H1 (cell line): ENCODE results near the gene RALGDS. TPM values are rescaled to one million over a fixed set of nuclear protein-coding genes. Genes with fewer than 3 reads are reported as not detected.

ENCODE experiments used
- NRF1 ChIP-seq: IDR thresholded peaks from 2 replicates; pipeline ENCODE4 v1.6.1; 2011; ENCODE audit warnings: mild to moderate bottlenecking, low read depth, low read length, improper control_type of control experiment
- POLR2AphosphoS5 ChIP-seq: IDR thresholded peaks from 2 replicates; pipeline ENCODE4 v1.6.1; 2011; ENCODE audit warnings: low read depth, low read length
- TBP ChIP-seq: IDR thresholded peaks from 2 replicates; pipeline ENCODE4 v1.6.1; 2011; ENCODE audit warnings: low read depth, low read length, improper control_type of control experiment
- YY1 ChIP-seq: IDR thresholded peaks from 2 replicates; pipeline ENCODE4 v1.6.1; 2011; ENCODE audit warnings: low read depth, mild to moderate bottlenecking, low read length
- polyA plus RNA-seq, 7 experiments: library from polyadenylated mRNA; depleted of rRNA in 3 of 7; stranded (reverse) in 5 of 7; unstranded in 2 of 7; fragments of >200 nt in 5 of 7; fragments of 200-250 nt in 2 of 7; gene quantifications; 1 replicate in 5 of 7; 2 replicates in 1 of 7; 4 replicates in 1 of 7; pipeline versions ENCODE4 v1.2.1 to v1.2.3, GENCODE V29; 2011 to 2013; ENCODE audit warnings: missing spikeins in 2 of 7, mixed read lengths in 2 of 7
- total RNA-seq: library from RNA; stranded (reverse); fragmentation: NEBNext Ultra II Directional; extraction: Animal tissue kit (Norgen Biotek cat#: 25700); gene quantifications from 2 replicates; pipeline ENCODE4 v1.2.1, GENCODE V29; 2021
- TF ChIP-seq, protein P1 (sequence below): fragments of 300-600 bp; sonication (generic); IDR thresholded peaks from 2 replicates; pipeline ENCODE4 v1.7.1; 2012; ENCODE audit warnings: low read length, moderate library complexity, mild to moderate bottlenecking, inconsistent platforms; ENCODE audit not compliant: insufficient replicate concordance

RALGDS gene
- total and polyA plus RNA-seq, 2 of the 8 experiments (the other 6 are each of a cell fraction or from before 2014, with no cell fraction given), result 14.5 to 25.5 TPM

DNA sequence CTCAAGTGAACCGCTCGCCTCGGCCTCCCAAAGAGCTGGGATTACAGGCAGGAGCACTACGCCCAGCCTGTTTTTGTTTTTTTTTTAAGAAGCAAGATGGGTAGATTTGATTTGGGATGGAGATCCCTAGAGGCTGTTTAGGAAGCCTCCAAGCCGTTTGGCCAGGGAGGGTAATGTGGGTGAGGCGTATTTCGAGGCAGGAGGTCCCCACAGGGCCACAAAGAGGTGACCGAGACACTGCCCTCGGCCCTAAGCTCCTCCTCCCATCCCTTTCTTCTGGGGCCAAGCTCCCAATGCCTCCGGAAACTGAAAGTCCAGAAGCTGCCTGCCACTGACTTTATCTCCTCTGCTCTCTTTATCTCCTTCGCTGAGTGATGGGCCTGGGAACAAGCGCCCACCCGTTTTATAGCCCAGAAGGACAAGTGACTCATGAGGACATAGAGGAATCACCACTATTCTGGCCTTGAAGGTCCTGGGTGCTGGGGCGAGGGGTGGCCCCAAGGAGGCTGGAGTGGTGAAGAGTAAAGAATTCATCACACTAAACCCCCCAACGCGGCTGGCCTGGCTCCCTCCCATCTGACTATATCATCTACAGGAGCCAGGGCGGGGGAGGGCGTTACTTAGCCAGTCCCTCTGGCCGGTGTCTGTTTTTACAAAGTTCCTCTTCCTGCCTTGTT, 2.0 kb upstream of the RALGDS start (continued):
- TF ChIP-seq, protein P1, sequence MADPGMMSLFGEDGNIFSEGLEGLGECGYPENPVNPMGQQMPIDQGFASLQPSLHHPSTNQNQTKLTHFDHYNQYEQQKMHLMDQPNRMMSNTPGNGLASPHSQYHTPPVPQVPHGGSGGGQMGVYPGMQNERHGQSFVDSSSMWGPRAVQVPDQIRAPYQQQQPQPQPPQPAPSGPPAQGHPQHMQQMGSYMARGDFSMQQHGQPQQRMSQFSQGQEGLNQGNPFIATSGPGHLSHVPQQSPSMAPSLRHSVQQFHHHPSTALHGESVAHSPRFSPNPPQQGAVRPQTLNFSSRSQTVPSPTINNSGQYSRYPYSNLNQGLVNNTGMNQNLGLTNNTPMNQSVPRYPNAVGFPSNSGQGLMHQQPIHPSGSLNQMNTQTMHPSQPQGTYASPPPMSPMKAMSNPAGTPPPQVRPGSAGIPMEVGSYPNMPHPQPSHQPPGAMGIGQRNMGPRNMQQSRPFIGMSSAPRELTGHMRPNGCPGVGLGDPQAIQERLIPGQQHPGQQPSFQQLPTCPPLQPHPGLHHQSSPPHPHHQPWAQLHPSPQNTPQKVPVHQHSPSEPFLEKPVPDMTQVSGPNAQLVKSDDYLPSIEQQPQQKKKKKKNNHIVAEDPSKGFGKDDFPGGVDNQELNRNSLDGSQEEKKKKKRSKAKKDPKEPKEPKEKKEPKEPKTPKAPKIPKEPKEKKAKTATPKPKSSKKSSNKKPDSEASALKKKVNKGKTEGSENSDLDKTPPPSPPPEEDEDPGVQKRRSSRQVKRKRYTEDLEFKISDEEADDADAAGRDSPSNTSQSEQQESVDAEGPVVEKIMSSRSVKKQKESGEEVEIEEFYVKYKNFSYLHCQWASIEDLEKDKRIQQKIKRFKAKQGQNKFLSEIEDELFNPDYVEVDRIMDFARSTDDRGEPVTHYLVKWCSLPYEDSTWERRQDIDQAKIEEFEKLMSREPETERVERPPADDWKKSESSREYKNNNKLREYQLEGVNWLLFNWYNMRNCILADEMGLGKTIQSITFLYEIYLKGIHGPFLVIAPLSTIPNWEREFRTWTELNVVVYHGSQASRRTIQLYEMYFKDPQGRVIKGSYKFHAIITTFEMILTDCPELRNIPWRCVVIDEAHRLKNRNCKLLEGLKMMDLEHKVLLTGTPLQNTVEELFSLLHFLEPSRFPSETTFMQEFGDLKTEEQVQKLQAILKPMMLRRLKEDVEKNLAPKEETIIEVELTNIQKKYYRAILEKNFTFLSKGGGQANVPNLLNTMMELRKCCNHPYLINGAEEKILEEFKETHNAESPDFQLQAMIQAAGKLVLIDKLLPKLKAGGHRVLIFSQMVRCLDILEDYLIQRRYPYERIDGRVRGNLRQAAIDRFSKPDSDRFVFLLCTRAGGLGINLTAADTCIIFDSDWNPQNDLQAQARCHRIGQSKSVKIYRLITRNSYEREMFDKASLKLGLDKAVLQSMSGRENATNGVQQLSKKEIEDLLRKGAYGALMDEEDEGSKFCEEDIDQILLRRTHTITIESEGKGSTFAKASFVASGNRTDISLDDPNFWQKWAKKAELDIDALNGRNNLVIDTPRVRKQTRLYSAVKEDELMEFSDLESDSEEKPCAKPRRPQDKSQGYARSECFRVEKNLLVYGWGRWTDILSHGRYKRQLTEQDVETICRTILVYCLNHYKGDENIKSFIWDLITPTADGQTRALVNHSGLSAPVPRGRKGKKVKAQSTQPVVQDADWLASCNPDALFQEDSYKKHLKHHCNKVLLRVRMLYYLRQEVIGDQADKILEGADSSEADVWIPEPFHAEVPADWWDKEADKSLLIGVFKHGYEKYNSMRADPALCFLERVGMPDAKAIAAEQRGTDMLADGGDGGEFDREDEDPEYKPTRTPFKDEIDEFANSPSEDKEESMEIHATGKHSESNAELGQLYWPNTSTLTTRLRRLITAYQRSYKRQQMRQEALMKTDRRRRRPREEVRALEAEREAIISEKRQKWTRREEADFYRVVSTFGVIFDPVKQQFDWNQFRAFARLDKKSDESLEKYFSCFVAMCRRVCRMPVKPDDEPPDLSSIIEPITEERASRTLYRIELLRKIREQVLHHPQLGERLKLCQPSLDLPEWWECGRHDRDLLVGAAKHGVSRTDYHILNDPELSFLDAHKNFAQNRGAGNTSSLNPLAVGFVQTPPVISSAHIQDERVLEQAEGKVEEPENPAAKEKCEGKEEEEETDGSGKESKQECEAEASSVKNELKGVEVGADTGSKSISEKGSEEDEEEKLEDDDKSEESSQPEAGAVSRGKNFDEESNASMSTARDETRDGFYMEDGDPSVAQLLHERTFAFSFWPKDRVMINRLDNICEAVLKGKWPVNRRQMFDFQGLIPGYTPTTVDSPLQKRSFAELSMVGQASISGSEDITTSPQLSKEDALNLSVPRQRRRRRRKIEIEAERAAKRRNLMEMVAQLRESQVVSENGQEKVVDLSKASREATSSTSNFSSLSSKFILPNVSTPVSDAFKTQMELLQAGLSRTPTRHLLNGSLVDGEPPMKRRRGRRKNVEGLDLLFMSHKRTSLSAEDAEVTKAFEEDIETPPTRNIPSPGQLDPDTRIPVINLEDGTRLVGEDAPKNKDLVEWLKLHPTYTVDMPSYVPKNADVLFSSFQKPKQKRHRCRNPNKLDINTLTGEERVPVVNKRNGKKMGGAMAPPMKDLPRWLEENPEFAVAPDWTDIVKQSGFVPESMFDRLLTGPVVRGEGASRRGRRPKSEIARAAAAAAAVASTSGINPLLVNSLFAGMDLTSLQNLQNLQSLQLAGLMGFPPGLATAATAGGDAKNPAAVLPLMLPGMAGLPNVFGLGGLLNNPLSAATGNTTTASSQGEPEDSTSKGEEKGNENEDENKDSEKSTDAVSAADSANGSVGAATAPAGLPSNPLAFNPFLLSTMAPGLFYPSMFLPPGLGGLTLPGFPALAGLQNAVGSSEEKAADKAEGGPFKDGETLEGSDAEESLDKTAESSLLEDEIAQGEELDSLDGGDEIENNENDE, result no peak
- TF ChIP-seq TBP (no peak), POLR2AphosphoS5 (no peak), YY1 (no peak), NRF1 (no peak)
